ENCODE measurements around the gene CSTB. TPM values are rescaled to one million over a fixed set of nuclear protein-coding genes. Genes with fewer than 3 reads are reported as not detected.

Gene CSTB
- total and polyA plus RNA-seq, 4 donors, result 3.8 to 62.4 (median 33.7) TPM

DNA sequence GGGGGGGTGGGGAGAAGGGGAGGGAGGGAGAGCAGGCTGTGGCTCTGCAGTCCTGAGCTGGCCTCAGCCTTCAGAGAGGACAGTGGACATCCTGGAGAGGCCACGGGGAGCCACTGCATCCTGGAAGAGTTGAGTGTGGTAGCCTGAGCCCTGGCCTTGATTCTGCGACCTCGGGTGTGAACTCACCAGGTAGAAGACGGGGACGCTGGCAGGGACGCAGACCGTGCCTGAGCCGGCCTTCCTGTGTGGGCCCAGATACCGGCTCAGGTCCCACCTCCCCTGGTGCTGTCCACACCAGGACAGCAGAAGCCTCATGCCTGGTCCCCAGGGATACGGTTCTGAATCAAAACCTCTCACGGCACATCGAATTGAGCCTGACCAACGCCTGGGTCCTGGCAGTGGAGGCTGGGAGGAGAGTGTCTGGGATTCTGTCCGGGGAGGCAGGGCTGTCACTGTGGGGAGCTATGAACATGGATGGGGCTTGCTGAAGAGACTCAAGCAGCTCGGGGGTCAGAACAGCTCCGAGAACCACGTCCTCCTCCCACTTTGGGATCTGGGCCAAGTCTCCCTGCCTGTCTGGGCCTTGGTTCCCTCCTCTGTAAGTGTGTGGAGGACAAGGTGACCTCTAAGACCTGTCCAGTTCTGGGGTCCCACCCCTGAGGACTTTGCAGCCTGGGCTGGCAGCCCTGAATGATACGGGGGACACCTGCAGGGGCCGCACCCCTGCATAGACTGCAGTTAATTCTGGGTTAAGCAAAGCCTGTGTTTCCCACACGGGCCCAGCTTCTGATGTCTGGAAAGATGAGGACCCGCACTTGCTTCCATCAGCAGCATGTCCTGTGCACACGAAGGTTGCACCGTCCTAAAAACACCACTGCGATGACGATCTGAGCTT, 43.6 kb upstream of the CSTB start:
- Histone ChIP-seq H3K4me3 (ENCODE audit: low read depth in 1 of 3, low read length in 3 of 3) (no peak overlapping the region), H3K27me3 (ENCODE audit: control insufficient read depth in 4 of 4, insufficient read depth in 4 of 4, low read length in 3 of 4) (no peaks in the 10 kb centered on the region), H3K9ac (ENCODE audit: low read depth in 1 of 2, low read length in 2 of 2) (no peak overlapping the region), H3K4me1 (ENCODE audit: control insufficient read depth in 4 of 4, insufficient read depth in 4 of 4, low read length in 3 of 4) (peaks cover 0 to 2% (median 0%) of the 10 kb centered on the region in 4 donors), H3K27ac (ENCODE audit: low read depth in 1 of 2, low read length in 2 of 2) (no peak overlapping the region), H3K9me3 (ENCODE audit: control insufficient read depth in 4 of 4, low read length in 3 of 4) (no peaks in the 10 kb centered on the region), H3K36me3 (ENCODE audit: control insufficient read depth in 4 of 4, insufficient read depth in 3 of 4, low read depth in 1 of 4, low read length in 3 of 4) (no peaks in the 10 kb centered on the region)
- no peak for DNase-seq (ENCODE audit: low spot score)
- 95% methylated on average over 25 of the region's 25 CpGs for WGBS
- TF ChIP-seq FOXA1 (IDR thresholded peaks at IDR 0.05) (no peak), FOXA2 (IDR thresholded peaks at IDR 0.05) (no peak), GABPA (IDR thresholded peaks at IDR 0.05 in 1 of 2, conservative IDR thresholded peaks at IDR 0.05 in 1 of 2) (no peak), HNF4A (conservative IDR thresholded peaks at IDR 0.05) (no peak), RAD21 (IDR thresholded peaks at IDR 0.05) (no peak), NR2F2 (IDR thresholded peaks at IDR 0.05) (no peak), JUND (IDR thresholded peaks at IDR 0.05) (no peak), EGR1 (IDR thresholded peaks at IDR 0.05; ENCODE audit: low read depth in 2 of 2) (no peak), RXRA (IDR thresholded peaks at IDR 0.05) (no peak), YY1 (IDR thresholded peaks at IDR 0.05) (no peak), HNF4G (IDR thresholded peaks at IDR 0.05) (no peak), SP1 (IDR thresholded peaks at IDR 0.05) (no peak), TAF1 (conservative IDR thresholded peaks at IDR 0.05) (no peak)
- TF ChIP-seq, protein P1, sequence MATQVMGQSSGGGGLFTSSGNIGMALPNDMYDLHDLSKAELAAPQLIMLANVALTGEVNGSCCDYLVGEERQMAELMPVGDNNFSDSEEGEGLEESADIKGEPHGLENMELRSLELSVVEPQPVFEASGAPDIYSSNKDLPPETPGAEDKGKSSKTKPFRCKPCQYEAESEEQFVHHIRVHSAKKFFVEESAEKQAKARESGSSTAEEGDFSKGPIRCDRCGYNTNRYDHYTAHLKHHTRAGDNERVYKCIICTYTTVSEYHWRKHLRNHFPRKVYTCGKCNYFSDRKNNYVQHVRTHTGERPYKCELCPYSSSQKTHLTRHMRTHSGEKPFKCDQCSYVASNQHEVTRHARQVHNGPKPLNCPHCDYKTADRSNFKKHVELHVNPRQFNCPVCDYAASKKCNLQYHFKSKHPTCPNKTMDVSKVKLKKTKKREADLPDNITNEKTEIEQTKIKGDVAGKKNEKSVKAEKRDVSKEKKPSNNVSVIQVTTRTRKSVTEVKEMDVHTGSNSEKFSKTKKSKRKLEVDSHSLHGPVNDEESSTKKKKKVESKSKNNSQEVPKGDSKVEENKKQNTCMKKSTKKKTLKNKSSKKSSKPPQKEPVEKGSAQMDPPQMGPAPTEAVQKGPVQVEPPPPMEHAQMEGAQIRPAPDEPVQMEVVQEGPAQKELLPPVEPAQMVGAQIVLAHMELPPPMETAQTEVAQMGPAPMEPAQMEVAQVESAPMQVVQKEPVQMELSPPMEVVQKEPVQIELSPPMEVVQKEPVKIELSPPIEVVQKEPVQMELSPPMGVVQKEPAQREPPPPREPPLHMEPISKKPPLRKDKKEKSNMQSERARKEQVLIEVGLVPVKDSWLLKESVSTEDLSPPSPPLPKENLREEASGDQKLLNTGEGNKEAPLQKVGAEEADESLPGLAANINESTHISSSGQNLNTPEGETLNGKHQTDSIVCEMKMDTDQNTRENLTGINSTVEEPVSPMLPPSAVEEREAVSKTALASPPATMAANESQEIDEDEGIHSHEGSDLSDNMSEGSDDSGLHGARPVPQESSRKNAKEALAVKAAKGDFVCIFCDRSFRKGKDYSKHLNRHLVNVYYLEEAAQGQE (IDR thresholded peaks at IDR 0.05), result no peak
- TF ChIP-seq, protein P2, sequence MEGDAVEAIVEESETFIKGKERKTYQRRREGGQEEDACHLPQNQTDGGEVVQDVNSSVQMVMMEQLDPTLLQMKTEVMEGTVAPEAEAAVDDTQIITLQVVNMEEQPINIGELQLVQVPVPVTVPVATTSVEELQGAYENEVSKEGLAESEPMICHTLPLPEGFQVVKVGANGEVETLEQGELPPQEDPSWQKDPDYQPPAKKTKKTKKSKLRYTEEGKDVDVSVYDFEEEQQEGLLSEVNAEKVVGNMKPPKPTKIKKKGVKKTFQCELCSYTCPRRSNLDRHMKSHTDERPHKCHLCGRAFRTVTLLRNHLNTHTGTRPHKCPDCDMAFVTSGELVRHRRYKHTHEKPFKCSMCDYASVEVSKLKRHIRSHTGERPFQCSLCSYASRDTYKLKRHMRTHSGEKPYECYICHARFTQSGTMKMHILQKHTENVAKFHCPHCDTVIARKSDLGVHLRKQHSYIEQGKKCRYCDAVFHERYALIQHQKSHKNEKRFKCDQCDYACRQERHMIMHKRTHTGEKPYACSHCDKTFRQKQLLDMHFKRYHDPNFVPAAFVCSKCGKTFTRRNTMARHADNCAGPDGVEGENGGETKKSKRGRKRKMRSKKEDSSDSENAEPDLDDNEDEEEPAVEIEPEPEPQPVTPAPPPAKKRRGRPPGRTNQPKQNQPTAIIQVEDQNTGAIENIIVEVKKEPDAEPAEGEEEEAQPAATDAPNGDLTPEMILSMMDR (IDR thresholded peaks at IDR 0.05; ENCODE audit: low read depth, low read length, missing input control), result no peak
- TF ChIP-seq, protein P3, sequence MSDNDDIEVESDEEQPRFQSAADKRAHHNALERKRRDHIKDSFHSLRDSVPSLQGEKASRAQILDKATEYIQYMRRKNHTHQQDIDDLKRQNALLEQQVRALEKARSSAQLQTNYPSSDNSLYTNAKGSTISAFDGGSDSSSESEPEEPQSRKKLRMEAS (IDR thresholded peaks at IDR 0.05), result no peak
- TF ChIP-seq, protein P4, sequence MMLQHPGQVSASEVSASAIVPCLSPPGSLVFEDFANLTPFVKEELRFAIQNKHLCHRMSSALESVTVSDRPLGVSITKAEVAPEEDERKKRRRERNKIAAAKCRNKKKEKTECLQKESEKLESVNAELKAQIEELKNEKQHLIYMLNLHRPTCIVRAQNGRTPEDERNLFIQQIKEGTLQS (IDR thresholded peaks at IDR 0.05), result no peak
- TF ChIP-seq, protein P5, sequence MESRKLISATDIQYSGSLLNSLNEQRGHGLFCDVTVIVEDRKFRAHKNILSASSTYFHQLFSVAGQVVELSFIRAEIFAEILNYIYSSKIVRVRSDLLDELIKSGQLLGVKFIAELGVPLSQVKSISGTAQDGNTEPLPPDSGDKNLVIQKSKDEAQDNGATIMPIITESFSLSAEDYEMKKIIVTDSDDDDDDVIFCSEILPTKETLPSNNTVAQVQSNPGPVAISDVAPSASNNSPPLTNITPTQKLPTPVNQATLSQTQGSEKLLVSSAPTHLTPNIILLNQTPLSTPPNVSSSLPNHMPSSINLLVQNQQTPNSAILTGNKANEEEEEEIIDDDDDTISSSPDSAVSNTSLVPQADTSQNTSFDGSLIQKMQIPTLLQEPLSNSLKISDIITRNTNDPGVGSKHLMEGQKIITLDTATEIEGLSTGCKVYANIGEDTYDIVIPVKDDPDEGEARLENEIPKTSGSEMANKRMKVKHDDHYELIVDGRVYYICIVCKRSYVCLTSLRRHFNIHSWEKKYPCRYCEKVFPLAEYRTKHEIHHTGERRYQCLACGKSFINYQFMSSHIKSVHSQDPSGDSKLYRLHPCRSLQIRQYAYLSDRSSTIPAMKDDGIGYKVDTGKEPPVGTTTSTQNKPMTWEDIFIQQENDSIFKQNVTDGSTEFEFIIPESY (IDR thresholded peaks at IDR 0.05), result no peak
